ENCODE data around the gene SPDEF.

SPDEF gene

DNA sequence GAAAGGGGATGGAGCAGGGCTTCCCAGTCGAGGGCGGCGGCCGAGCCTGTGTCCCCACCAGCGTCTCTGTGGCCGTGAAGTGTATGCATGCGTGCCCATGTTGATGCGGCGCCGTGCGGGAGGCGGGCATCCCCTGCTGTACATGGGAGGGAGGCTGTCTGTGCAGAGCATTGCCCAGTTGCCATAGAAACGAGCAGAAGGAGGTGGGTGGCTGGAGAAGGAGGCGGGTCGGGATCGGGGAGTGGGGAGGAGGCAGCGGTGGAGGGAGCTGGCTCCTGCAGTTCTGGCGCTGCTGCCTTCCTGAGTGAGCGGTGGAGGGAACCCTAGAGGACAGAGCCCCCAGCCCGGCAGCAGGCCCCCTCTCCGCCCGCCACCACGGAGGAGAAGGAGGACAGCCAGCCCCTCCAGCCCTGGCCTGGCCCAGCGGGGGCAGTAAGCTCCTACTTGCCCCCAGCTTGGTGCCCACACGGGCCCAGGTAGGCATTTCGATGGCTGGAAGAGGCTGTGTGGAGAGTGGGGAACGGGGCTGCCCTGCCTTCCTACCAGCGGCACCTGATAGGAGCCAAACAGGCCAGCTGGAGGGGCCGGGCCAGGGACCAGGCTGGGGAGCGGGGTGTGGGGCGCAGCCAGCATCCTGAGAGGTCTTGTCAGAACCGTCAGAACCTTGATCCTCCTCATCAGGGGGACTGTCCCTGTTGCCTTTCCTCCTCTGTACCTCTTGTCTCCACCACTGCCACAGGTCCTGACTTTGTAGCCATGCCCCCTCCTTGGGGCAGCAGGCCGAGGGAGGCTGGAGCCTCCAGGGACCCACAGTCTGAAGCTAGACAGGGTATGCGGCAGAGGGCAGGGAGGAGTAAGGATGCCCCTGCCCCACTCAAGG lies 41.3 kb downstream of the SPDEF start (continued):
- TF ChIP-seq SP2 (tag by site-specific recombination; IDR thresholded peaks at IDR 0.05) (0 out of 2 replicates have a peak, but pooled peaks have one; percentile 13), ZNF664 (tag by site-specific recombination; IDR thresholded peaks at IDR 0.05) (no peak), ZNF146 (tag by site-specific recombination; IDR thresholded peaks at IDR 0.05) (no peak), ZNF776 (tag by site-specific recombination; IDR thresholded peaks at IDR 0.05; ENCODE audit: borderline replicate concordance) (no peak), ZFHX2 (tag by site-specific recombination; conservative IDR thresholded peaks at IDR 0.05) (peak; percentile 32; the same call in 1 of the 2 replicates), EGR2 (tag by site-specific recombination; IDR thresholded peaks at IDR 0.05; ENCODE audit: low read depth) (peak; percentile 38; the same call in 1 of the 2 replicates), ZNF48 (tag by site-specific recombination; IDR thresholded peaks at IDR 0.05) (no peak), BCL11B (tag by site-specific recombination; IDR thresholded peaks at IDR 0.05; ENCODE audit: low read depth) (no peak)
- TF ChIP-seq, protein P1, sequence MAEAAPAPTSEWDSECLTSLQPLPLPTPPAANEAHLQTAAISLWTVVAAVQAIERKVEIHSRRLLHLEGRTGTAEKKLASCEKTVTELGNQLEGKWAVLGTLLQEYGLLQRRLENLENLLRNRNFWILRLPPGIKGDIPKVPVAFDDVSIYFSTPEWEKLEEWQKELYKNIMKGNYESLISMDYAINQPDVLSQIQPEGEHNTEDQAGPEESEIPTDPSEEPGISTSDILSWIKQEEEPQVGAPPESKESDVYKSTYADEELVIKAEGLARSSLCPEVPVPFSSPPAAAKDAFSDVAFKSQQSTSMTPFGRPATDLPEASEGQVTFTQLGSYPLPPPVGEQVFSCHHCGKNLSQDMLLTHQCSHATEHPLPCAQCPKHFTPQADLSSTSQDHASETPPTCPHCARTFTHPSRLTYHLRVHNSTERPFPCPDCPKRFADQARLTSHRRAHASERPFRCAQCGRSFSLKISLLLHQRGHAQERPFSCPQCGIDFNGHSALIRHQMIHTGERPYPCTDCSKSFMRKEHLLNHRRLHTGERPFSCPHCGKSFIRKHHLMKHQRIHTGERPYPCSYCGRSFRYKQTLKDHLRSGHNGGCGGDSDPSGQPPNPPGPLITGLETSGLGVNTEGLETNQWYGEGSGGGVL (tag by site-specific recombination; IDR thresholded peaks at IDR 0.05) = peak; percentile 43; the same call in 1 of the 2 replicates
- TF ChIP-seq, protein P2, sequence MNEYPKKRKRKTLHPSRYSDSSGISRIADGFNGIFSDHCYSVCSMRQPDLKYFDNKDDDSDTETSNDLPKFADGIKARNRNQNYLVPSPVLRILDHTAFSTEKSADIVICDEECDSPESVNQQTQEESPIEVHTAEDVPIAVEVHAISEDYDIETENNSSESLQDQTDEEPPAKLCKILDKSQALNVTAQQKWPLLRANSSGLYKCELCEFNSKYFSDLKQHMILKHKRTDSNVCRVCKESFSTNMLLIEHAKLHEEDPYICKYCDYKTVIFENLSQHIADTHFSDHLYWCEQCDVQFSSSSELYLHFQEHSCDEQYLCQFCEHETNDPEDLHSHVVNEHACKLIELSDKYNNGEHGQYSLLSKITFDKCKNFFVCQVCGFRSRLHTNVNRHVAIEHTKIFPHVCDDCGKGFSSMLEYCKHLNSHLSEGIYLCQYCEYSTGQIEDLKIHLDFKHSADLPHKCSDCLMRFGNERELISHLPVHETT (tag by site-specific recombination; IDR thresholded peaks at IDR 0.05) = no peak

DNA sequence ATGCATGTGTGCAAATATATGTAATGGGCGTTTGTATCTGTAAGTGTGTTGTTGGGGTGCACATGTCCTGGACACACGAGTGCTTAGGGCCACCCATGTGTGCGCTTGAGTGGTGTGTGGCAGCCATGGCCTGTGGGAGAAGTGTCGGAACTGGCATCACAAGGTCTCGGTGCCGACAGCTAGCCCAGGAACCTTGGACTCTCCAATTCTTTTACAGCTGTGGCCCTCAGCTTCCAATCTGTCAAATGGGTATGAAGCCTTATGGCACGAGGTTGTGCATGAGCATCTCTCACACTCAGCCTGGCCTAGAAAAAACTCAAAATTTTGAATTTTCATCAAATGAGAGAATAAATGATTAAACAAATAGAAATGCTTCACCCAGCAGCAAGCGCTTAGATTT lies 42.0 kb downstream of the SPDEF start:
- no peaks in the 10 kb centered on the region for H3K4me1 ChIP-seq (ENCODE audit: control insufficient read depth, insufficient read depth, low read length)
- ChIA-PET CTCF (interaction anchor here (0.5 kb wide), 2 partner anchors 369 to 662 kb away, joined by 3 to 4 read pairs; no protein-coding TSS in a partner anchor), POLR2A (no interaction called here)
- H3K9me3 ChIP-seq (ENCODE audit: control insufficient read depth, insufficient read depth, low read depth, low read length) = no peaks in the 10 kb centered on the region
- TF ChIP-seq ZNF560 (tag by site-specific recombination; IDR thresholded peaks at IDR 0.05; ENCODE audit: borderline replicate concordance) (no peak), SALL2 (tag by site-specific recombination; IDR thresholded peaks at IDR 0.05; ENCODE audit: borderline replicate concordance) (no peak), ZNF350 (tag by site-specific recombination; IDR thresholded peaks at IDR 0.05) (no peak), OSR2 (tag by site-specific recombination; IDR thresholded peaks at IDR 0.05) (no peak), ZNF571 (tag by site-specific recombination; IDR thresholded peaks at IDR 0.05) (no peak), ZNF626 (tag by site-specific recombination; IDR thresholded peaks at IDR 0.05) (no peak), ZNF292 (tag by site-specific recombination; IDR thresholded peaks at IDR 0.05; ENCODE audit: borderline replicate concordance, low read depth) (no peak), ZSCAN30 (tag by site-specific recombination; IDR thresholded peaks at IDR 0.05) (no peak), MZF1 (tag by site-specific recombination; IDR thresholded peaks at IDR 0.05; ENCODE audit: borderline replicate concordance) (no peak), ZNF621 (tag by site-specific recombination; IDR thresholded peaks at IDR 0.05) (no peak), ZNF510 (tag by site-specific recombination; IDR thresholded peaks at IDR 0.05; ENCODE audit: insufficient replicate concordance) (no peak), ZSCAN23 (tag by site-specific recombination; IDR thresholded peaks at IDR 0.05) (no peak), ZNF426 (tag by site-specific recombination; IDR thresholded peaks at IDR 0.05) (no peak), HOXC10 (CRISPR knock-in tag; IDR thresholded peaks at IDR 0.05) (no peak), ZNF37A (tag by site-specific recombination; IDR thresholded peaks at IDR 0.05) (no peak), ZNF600 (tag by site-specific recombination; IDR thresholded peaks at IDR 0.05) (no peak)
- H3K4me3 ChIP-seq (ENCODE audit: low read depth, low read length) = no peak overlapping the region
- H3K36me3 ChIP-seq (ENCODE audit: control insufficient read depth in 2 of 2, insufficient read depth in 1 of 2, low read length in 2 of 2) = no peaks in the 10 kb centered on the region
- no peak overlapping the region for H3K27ac ChIP-seq (ENCODE audit: extremely low read depth, low read depth, low read length)

Data from HEK293 (cell line).